GOT3 (cell line): ENCODE data around the gene OR6K2.

Source experiments
- DNase-seq: peaks from one replicate; lab custom pipeline; 2025; ENCODE audit warnings: mixed read lengths; lab: John Stamatoyannopoulos, UW

OR6K2 gene

GRCh38 chr1:158685085-158685484 lies 15.4 kb downstream of the OR6K2 start:
- DNase-seq: no peak

- no peak for DNase-seq
Measured at GRCh38 chr1:158681606-158682005, 18.8 kb downstream of the OR6K2 start.

- no peak for DNase-seq
Measured at GRCh38 chr1:158679289-158679688, 21.2 kb downstream of the OR6K2 start.

- DNase-seq: no peak
Measured at GRCh38 chr1:158675563-158676323, 24.7 kb downstream of the OR6K2 start.

GRCh38 chr1:158674302-158674701 lies 26.1 kb downstream of the OR6K2 start:
- DNase-seq: no peak

GRCh38 chr1:158666037-158666436 lies 34.4 kb downstream of the OR6K2 start:
- no peak for DNase-seq

- no peak for DNase-seq
Measured at GRCh38 chr1:158654571-158654970, 45.9 kb downstream of the OR6K2 start.

GRCh38 chr1:158654086-158654485 lies 46.4 kb downstream of the OR6K2 start:
- no peak for DNase-seq

GRCh38 chr1:158652721-158653334 lies 47.6 kb downstream of the OR6K2 start:
- no peak for DNase-seq
